Measurements from ENCODE around the gene PRKG2. TPM values are rescaled to one million over a fixed set of nuclear protein-coding genes. Genes with fewer than 3 reads are reported as not detected.
"Not testable (repeated sequence)": the region's sequence is repeated elsewhere in the genome, so short reads cannot be mapped to it uniquely, and the experiment has no call there.

The PRKG2 gene
- total RNA-seq, 1 donor from 2014 or later: 2.3 TPM

GRCh38 chr4:81164623-81165416, 50.2 kb downstream of the PRKG2 start:
- Histone ChIP-seq H3K9me3 (ENCODE audit: low read depth) (no peaks in the 10 kb centered on the region), H3K4me2 (no peak overlapping the region), H4K20me1 (ENCODE audit: low read depth) (no peaks in the 10 kb centered on the region), H3K36me3 (no peaks in the 10 kb centered on the region), H3K79me2 (ENCODE audit: low read depth) (no peaks in the 10 kb centered on the region), H3F3A (ENCODE audit: low read depth) (no peaks in the 10 kb centered on the region), H3K4me3 (no peak overlapping the region), H3K4me1 (peaks cover 6% of the 10 kb centered on the region), H3K27ac (no peak overlapping the region), H3K9ac (no peak overlapping the region), H2AFZ (replicated peaks) (no peak overlapping the region), H3K27me3 (no peaks in the 10 kb centered on the region)
- DNase-seq (ENCODE audit: low spot score): no peak
- Mint-ChIP-seq H3K27me3 (ENCODE audit: insufficient read depth, low read depth) (no peaks in the 10 kb centered on the region), H3K4me1 (peaks cover 8% of the 10 kb centered on the region), H3K27ac (no peak overlapping the region), H3K9me3 (no peaks in the 10 kb centered on the region), H3K4me3 (no peak overlapping the region), H3K36me3 (no peaks in the 10 kb centered on the region)
- no peak for TF ChIP-seq EZH2phosphoT487 (IDR thresholded peaks at IDR 0.05)
- TF ChIP-seq EZH2 (IDR thresholded peaks at IDR 0.05): no peak
- TF ChIP-seq CTCF (IDR thresholded peaks at IDR 0.05): no peak

- Mint-ChIP-seq H3K36me3 (no peaks in the 10 kb centered on the region), H3K9me3 (no peaks in the 10 kb centered on the region), H3K27me3 (ENCODE audit: insufficient read depth, low read depth) (no peaks in the 10 kb centered on the region), H3K4me1 (peaks cover 8% of the 10 kb centered on the region), H3K4me3 (no peak overlapping the region), H3K27ac (no peak overlapping the region)
- Histone ChIP-seq H3K36me3 (no peaks in the 10 kb centered on the region), H3K9ac (no peak overlapping the region), H4K20me1 (ENCODE audit: low read depth) (no peaks in the 10 kb centered on the region), H3F3A (ENCODE audit: low read depth) (no peaks in the 10 kb centered on the region), H2AFZ (replicated peaks) (no peak overlapping the region), H3K27ac (no peak overlapping the region), H3K9me3 (ENCODE audit: low read depth) (no peaks in the 10 kb centered on the region), H3K4me2 (no peak overlapping the region), H3K27me3 (no peaks in the 10 kb centered on the region), H3K79me2 (ENCODE audit: low read depth) (no peaks in the 10 kb centered on the region), H3K4me1 (peaks cover 6% of the 10 kb centered on the region), H3K4me3 (no peak overlapping the region)
- TF ChIP-seq EZH2phosphoT487 (IDR thresholded peaks at IDR 0.05): no peak
- TF ChIP-seq CTCF (IDR thresholded peaks at IDR 0.05): no peak
- no peak for TF ChIP-seq EZH2 (IDR thresholded peaks at IDR 0.05)
- DNase-seq (ENCODE audit: low spot score): no peak
Observed at GRCh38 chr4:81164126-81164525, 50.9 kb downstream of the PRKG2 start.

- Histone ChIP-seq H3K4me1 (peaks cover 6% of the 10 kb centered on the region), H3K4me2 (no peak overlapping the region), H2AFZ (replicated peaks) (no peak overlapping the region), H3K36me3 (no peaks in the 10 kb centered on the region), H3K9ac (no peak overlapping the region), H3F3A (ENCODE audit: low read depth) (no peaks in the 10 kb centered on the region), H3K27me3 (no peaks in the 10 kb centered on the region), H4K20me1 (ENCODE audit: low read depth) (no peaks in the 10 kb centered on the region), H3K4me3 (no peak overlapping the region), H3K79me2 (ENCODE audit: low read depth) (no peaks in the 10 kb centered on the region), H3K9me3 (ENCODE audit: low read depth) (no peaks in the 10 kb centered on the region), H3K27ac (no peak overlapping the region)
- Mint-ChIP-seq H3K4me1 (peaks cover 8% of the 10 kb centered on the region), H3K36me3 (no peaks in the 10 kb centered on the region), H3K27me3 (ENCODE audit: insufficient read depth, low read depth) (no peaks in the 10 kb centered on the region), H3K9me3 (peaks cover 4% of the 10 kb centered on the region), H3K27ac (no peak overlapping the region), H3K4me3 (no peak overlapping the region)
- TF ChIP-seq EZH2 (IDR thresholded peaks at IDR 0.05) (no peak), EZH2phosphoT487 (IDR thresholded peaks at IDR 0.05) (no peak), CTCF (IDR thresholded peaks at IDR 0.05) (no peak)
- no peak for DNase-seq (ENCODE audit: low spot score)
Observed at GRCh38 chr4:81162752-81163458, 52.1 kb downstream of the PRKG2 start.

- not testable (repeated sequence) for H3K9me3 Mint-ChIP-seq; H3K9me3 ChIP-seq (ENCODE audit: low read depth); H3K79me2 ChIP-seq (ENCODE audit: low read depth); H3F3A ChIP-seq (ENCODE audit: low read depth); H3K36me3 ChIP-seq; H3K27ac ChIP-seq; H4K20me1 ChIP-seq (ENCODE audit: low read depth); H3K9ac ChIP-seq; H3K27me3 Mint-ChIP-seq (ENCODE audit: insufficient read depth, low read depth); H3K4me1 Mint-ChIP-seq; H3K27me3 ChIP-seq; H3K36me3 Mint-ChIP-seq; H3K4me1 ChIP-seq
- Mint-ChIP-seq H3K4me3 (peak overlapping the region; percentile 78), H3K27ac (peak overlapping the region; percentile 42)
- Histone ChIP-seq H3K4me3 (peak overlapping the region; percentile 42), H2AFZ (replicated peaks) (peak overlapping the region; percentile 82), H3K4me2 (peak overlapping the region; percentile 70)
- peak; percentile 16 for DNase-seq (ENCODE audit: low spot score)
Observed at GRCh38 chr4:81153714-81154323, 61.2 kb downstream of the PRKG2 start.
